SKM-1 treated with dmso at 0.1 percent for 144 hours (cell line): Measurements from ENCODE around the gene MPIG6B.
A peak's percentile ranks its signal among the peaks of the same experiment; 100 is the strongest.

Source experiments
- DNase-seq: peaks from one replicate; lab custom pipeline; 2025; ENCODE audit not compliant: unreplicated experiment; lab: John Stamatoyannopoulos, UW

MPIG6B gene

DNA sequence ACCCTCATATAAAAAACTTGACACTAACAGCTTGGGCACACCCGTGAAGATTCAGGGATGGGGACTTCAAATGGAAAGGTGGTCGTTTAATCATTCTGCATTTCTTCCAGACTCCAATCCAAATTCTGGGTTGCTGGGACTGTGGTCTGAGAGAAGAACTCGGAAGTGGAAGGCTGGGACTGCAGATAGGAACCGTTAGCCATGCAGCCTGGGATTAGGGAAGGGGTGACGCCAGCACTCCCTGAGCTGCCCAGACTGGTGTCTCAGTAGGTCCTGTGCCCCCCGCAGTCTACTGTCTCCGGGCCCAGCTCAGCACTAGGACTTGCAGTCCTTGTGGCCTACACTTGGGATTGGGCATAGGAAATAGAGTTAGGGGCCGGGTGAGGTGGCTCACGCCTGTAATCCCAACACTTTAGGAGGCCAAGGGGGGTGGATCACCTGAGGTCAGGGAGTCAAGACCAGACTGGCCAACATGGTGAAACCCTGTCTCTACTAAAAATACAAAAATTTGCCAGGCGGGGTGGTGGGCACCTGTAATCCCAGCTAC lies 13.7 kb downstream of the MPIG6B start:
- DNase-seq: no peak

DNA sequence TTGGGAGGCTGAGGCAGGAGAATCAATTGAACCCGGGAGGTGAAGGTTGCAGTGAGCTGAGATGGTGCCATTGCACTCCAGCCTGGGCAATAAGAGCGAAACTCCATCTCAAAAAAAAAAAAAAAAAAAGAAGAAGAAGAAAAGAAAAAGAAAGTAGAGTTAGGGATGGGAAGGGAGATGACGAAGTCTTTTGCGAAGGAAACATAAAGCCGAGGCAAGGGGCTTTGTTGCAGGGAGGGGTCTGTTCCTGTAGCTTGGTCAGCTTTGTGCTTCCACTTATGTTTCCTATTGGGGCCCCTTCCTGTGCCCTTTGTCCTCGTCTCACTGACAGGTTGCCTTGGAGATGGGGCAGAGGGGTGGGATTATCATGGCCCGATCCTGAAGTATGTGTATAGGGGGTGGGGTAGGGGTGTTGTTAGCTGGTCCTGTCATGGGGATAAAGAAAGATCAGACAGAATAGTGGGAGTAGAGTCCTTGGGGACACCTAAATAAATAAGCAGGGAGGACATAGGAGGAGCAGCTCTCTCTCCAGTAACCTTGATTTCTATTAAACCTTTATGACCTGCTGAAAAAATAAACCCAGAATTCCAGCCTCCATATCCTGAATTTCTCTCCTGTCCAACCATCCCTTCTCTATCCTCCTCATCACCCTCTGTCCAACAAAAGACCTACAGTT lies 14.3 kb downstream of the MPIG6B start:
- DNase-seq: peak; percentile 74

- peak; percentile 98 for DNase-seq
These were observed 15.1 kb downstream of the MPIG6B start for GRCh38 chr6:31737991-31738979.

DNA sequence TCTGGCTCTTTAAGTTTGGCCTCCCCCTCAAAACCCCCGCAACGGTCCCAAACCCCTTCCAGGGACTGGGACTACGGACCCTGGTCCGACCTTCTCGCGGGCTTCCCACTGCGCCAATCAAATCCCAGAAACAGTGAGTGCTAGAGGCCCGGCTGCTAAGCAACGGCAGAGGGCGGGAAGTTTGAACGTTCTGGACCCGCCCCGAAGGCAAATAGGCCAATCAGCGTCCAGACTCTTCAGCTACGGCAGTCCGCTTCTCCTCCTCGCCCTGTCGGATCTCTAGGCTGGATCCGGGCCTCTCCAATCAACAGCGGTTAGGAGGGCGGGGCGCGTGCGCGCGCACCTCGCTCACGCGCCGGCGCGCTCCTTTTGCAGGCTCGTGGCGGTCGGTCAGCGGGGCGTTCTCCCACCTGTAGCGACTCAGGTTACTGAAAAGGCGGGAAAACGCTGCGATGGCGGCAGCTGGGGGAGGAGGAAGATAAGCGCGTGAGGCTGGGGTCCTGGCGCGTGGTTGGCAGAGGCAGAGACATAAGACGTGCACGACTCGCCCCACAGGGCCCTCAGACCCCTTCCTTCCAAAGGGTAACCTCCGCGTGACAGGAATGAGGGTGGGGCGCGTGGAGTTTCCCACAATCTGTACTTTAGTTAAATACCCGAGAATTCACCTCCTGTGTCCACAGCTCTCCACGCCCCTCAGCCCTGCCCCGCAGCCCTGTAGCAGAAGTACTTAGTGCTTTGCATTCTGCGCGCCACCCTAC lies 16.6 kb downstream of the MPIG6B start, which contains the start of gene MSH5:
Gene MSH5, plus strand, starts transcription at position 367 of the 758 bp plus-strand sequence. CDS start 462 bp downstream, outside the sequence.
- peak; percentile 99 for DNase-seq

DNA sequence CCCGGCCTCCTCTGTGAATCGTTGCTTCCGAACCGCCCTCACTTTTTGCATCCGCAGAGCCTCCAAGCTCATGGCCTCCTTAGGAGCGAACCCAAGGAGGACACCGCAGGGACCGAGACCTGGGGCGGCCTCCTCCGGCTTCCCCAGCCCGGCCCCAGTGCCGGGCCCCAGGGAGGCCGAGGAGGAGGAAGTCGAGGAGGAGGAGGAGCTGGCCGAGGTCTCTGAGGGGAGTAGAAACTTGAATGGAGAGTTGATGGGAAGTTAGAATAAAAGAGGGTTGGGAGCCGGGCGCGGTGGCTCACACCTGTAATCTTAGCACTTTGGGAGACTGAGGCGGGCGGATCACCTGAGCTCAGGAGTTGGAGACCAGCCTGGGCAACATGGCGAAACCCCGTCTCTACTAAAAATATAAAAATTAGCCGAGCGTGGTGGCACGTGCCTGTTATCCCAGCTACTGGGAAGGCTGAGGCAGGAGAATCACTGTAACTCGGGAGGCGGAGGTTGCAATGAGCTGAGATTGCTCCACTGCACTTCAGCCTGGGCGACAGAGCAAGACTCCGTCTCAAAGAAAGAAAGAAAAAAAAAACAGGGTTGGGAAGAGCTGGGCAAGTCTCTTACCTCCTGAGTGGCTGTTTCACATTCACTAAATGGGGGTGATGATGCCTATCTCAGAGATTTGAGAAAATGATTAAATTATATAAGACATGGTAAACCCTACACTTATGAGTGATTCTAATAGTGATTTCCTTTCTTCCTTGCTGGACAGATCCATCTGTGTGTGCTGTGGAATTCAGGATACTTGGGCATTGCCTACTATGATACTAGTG lies 17.4 kb downstream of the MPIG6B start:
- DNase-seq: peak; percentile 75

GRCh38 chr6:31741815-31742214 lies 18.6 kb downstream of the MPIG6B start:
- no peak for DNase-seq

- no peak for DNase-seq
These were observed 19.7 kb downstream of the MPIG6B start for GRCh38 chr6:31742894-31743293.

GRCh38 chr6:31744422-31744821 lies 21.2 kb downstream of the MPIG6B start:
- no peak for DNase-seq

GRCh38 chr6:31749301-31750036 lies 26.3 kb downstream of the MPIG6B start:
- no peak for DNase-seq

- DNase-seq: no peak
These were observed 27.3 kb downstream of the MPIG6B start for GRCh38 chr6:31750411-31751022.

DNA sequence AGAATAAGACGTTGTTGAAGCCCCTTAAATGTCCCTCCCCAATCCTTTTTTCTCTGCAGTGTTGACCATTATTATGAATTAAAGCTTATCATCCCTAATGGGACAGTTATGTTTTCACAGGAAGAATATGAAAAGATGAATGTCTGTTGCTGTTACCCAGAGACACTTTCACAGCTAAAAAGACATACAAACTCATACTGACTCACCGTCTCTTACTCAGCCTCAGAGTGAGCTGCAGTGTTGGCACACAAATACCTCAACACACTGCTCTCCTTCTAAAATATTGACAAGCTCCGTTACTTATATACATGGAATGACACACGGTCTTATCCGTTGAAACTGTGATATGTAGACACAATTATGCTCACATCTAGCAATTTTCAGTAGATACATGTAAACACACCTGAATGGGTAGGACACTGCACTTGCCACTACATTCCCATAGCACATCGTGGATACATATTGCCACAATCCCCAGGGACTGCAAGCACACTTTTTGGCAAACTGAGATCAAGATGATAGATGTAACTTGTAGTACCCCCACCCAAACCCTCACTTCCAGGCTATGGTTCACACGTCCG lies 29.7 kb downstream of the MPIG6B start:
- DNase-seq: no peak

GRCh38 chr6:31758281-31758680 lies 35.1 kb downstream of the MPIG6B start:
- DNase-seq: no peak

DNA sequence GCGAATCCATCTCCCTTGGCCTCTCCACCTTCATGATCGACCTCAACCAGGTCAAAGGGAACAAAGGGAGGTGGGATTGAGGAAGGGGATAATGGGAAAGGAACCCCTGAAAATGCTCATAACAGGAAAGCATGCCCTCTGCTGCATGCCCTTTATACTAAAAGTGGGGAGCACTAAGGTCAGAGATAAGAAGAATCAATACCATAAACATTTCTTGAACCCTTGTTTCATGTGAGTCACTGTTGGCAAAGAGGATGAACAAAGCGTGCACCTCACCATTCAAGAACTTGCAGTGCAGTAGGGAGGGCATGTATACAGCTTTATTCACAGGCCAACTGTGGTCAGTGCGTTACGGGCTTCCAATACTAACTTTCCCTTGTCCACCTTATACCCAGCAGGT lies 37.6 kb downstream of the MPIG6B start:
- DNase-seq: no peak

DNA sequence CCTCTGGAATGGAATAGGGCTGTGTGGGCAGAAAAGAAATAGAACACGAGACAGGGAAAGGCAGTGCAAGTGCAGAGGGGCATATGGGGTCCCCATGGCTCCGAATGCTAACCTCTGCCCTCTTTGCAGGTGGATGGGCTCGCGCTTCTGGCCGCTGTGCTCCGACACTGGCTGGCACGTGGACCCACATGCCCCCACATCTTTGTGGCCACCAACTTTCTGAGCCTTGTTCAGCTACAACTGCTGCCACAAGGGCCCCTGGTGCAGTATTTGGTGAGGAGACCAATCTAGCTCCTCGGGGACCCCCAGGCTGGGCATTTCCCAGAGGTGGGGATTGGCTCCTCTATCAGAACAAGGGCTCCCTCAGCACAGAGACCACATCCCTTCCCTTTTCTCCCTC lies 38.2 kb downstream of the MPIG6B start:
- no peak for DNase-seq

DNA sequence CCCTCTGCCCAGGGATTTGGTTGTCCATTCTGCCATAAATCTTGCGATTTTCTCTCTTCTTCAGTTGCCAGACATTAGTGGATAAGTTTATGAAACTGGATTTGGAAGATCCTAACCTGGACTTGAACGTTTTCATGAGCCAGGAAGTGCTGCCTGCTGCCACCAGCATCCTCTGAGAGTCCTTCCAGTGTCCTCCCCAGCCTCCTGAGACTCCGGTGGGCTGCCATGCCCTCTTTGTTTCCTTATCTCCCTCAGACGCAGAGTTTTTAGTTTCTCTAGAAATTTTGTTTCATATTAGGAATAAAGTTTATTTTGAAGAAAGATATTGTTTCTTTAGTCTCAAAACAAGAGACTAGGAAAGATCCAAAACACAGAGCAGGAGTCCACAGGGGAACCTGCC lies 39.2 kb downstream of the MPIG6B start, which contains the start of gene SAPCD1:
Gene SAPCD1, plus strand, starts transcription at position 301 of the 400 bp plus-strand sequence. CDS start 399 bp downstream, outside the sequence.
- no peak for DNase-seq

GRCh38 chr6:31762878-31763618 lies 39.9 kb downstream of the MPIG6B start:
- DNase-seq: no peak

GRCh38 chr6:31763619-31763940 lies 40.4 kb downstream of the MPIG6B start:
- no peak for DNase-seq

DNA sequence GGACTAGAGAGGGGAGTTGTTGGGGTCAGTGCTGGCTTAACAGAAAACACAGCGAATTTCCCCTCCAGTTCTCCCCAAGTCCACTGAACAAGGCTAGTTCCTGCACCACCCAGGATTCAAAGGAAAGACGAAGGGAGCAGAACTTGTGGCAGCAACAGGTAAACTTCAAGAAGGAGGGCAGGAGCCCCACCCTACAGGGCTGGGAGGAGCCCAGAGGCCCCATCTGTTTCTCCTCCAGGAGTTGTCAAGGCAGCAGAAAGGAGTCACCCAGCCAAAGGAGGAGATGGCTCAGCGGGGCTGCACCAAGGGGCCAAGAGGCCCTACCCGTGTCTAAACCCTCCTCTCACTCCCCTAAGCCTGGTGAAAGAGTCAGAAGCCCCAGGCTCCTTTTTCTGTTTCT lies 41.0 kb downstream of the MPIG6B start:
- no peak for DNase-seq
